Spleen (tissue), 11 donors: ENCODE data around the gene MRPS34. TPM values are rescaled to one million over a fixed set of nuclear protein-coding genes. Genes with fewer than 3 reads are reported as not detected.
"Not testable (repeated sequence)": the region's sequence is repeated elsewhere in the genome, so short reads cannot be mapped to it uniquely, and the experiment has no call there.

Experiments
- DNase-seq: peaks from one replicate; pipeline ENCODE4 v3.0.0-alpha.2; 2020
- H3K27ac ChIP-seq, 8 donors: fragments of 200-600 bp; sonication (generic) in 7 of 8; 1 replicate in 4 of 8; 2 replicates in 4 of 8; pipeline versions ENCODE4 v1.5.0 to v1.8.0; 2016 to 2021; ENCODE audit warnings: inconsistent platforms in 4 of 8, mild to moderate bottlenecking in 4 of 8, moderate library complexity in 1 of 8
- H3K27me3 ChIP-seq, 7 donors: fragments of 200-600 bp; sonication (generic) in 6 of 7; replicated peaks in 1 of 7; 1 replicate in 4 of 7; 2 replicates in 3 of 7; pipeline versions ENCODE4 v1.5.0 to v1.8.0; 2016 to 2021; ENCODE audit warnings: inconsistent platforms in 3 of 7, mild to moderate bottlenecking in 1 of 7
- H3K36me3 ChIP-seq, 6 donors: fragments of 200-600 bp; sonication (generic) in 5 of 6; 1 replicate in 4 of 6; 2 replicates in 2 of 6; pipeline versions ENCODE4 v1.5.0 to v1.8.0; 2016 to 2021; ENCODE audit warnings: inconsistent platforms in 2 of 6
- H3K4me1 ChIP-seq, 6 donors: fragments of 200-600 bp; sonication (generic) in 5 of 6; 1 replicate in 3 of 6; 2 replicates in 3 of 6; pipeline versions ENCODE4 v1.5.0 to v1.8.0; 2016 to 2021; ENCODE audit warnings: inconsistent platforms in 3 of 6
- H3K4me3 ChIP-seq, 8 donors: fragments of 200-600 bp; sonication (generic) in 7 of 8; 1 replicate in 4 of 8; 2 replicates in 4 of 8; pipeline versions ENCODE4 v1.5.0 to v1.8.0; 2016 to 2021; ENCODE audit warnings: inconsistent platforms in 4 of 8, mild to moderate bottlenecking in 4 of 8, moderate library complexity in 2 of 8
- H3K9me3 ChIP-seq, 8 donors: fragments of 200-600 bp; sonication (generic) in 7 of 8; 1 replicate in 4 of 8; 2 replicates in 4 of 8; pipeline versions ENCODE4 v1.5.0 to v1.8.0; 2016 to 2021; ENCODE audit warnings: inconsistent platforms in 4 of 8
- CTCF ChIP-seq, 11 experiments: fragments of 200-600 bp in 7 of 11; fragments of 450-650 bp in 4 of 11; sonication (generic) in 4 of 11; IDR thresholded peaks in 8 of 11; conservative IDR thresholded peaks in 3 of 11; 1 replicate in 7 of 11; 2 replicates in 4 of 11; pipeline versions ENCODE4 v1.4.0 to v1.8.0; 2016 to 2021; ENCODE audit warnings: antibody characterized with exemption in 11 of 11, inconsistent platforms in 4 of 11, mild to moderate bottlenecking in 1 of 11
- POLR2A ChIP-seq, 3 donors: fragments of 450-650 bp; IDR thresholded peaks; one replicate each; pipeline ENCODE4 v1.5.1; 2017; ENCODE audit warnings: antibody characterized with exemption in 3 of 3, mild to moderate bottlenecking in 1 of 3
- POLR2AphosphoS5 ChIP-seq, 3 donors: sonication (generic); formaldehyde crosslinking; IDR thresholded peaks; one replicate each; pipeline ENCODE4 v1.5.1; 2017; ENCODE audit warnings: antibody characterized with exemption in 3 of 3
- WGBS, 5 donors: extraction: QIAGEN DNeasy Blood & Tissue Kit in 3 of 5; methylation state at CpG; one replicate each; pipeline versions ENCODE4 v1.1.5 to v1.1.7; 2013 to 2018; 5-methylcytosine and 5-hydroxymethylcytosine counted together
- intact Hi-C: fragments of 100-400 bp; cut with DNase I; formaldehyde crosslinking; loops from one replicate; pipeline ENCODE4 v1.15.0; 2023; ENCODE audit warnings: low total_unique reads
- polyA plus RNA-seq, 3 donors: library from polyadenylated mRNA; stranded (reverse); fragments of 200-250 nt; gene quantifications; one replicate each; pipeline ENCODE4 v1.2.1, GENCODE V29; 2013
- total RNA-seq, 7 donors: library from RNA; depleted of rRNA in 3 of 7; stranded (reverse); fragments of >200 nt in 3 of 7; fragmentation: NEBNext Ultra II Directional in 4 of 7; extraction: Animal tissue kit (Norgen Biotek cat#: 25700) in 4 of 7; gene quantifications; one replicate each; pipeline versions ENCODE4 v1.1.0 to v1.2.1, GENCODE V29; 2016 to 2021
- donor health status: healthy with polysubstance abuse.
- donor health status: DM: no; HTN: no; CAD: no; lungs with moderate emphysema.
- donor health status: DM: no; HTN: no; CAD: no.
- donor health status: Bipolar disorder and iron deficiency.
- donor health status: healthy.
- donor health status: DM: no; HTN: no; CAD: no.
- donor health status: DM: yes; HTN: yes; CAD: no.

The MRPS34 gene
- total and polyA plus RNA-seq, 10 donors, result 49.9 to 157 (median 63.8) TPM

GRCh38 chr16:1740234-1740633, 32.7 kb downstream of the MRPS34 start:
- Histone ChIP-seq H3K4me1 (no peaks in the 10 kb centered on the region), H3K27me3 (no peaks in the 10 kb centered on the region), H3K9me3 (no peaks in the 10 kb centered on the region), H3K4me3 (no peak overlapping the region), H3K36me3 (peaks cover 0 to 51% (median 36%) of the 10 kb centered on the region in 6 donors), H3K27ac (no peak overlapping the region)
- no peak for DNase-seq
- 97 to 99% (median 98%) methylated on average over 33 of the region's 33 CpGs for WGBS, 5 donors
- intact Hi-C loops, result no loop called here
- TF ChIP-seq POLR2A (IDR thresholded peaks at IDR 0.05), result no peak
- TF ChIP-seq POLR2AphosphoS5 (IDR thresholded peaks at IDR 0.05), result no peak
- TF ChIP-seq CTCF (IDR thresholded peaks at IDR 0.05 in 8 of 11, conservative IDR thresholded peaks at IDR 0.05 in 3 of 11), result no peak

- H3K27me3 ChIP-seq, result no peaks in the 10 kb centered on the region
- no peak for DNase-seq
- no peak overlapping the region for H3K4me3 ChIP-seq
- peaks cover 0 to 54% (median 47%) of the 10 kb centered on the region in 6 donors for H3K36me3 ChIP-seq
- 98 to 100% (median 99%) methylated on average over 12 to 22 of the region's 22 CpGs for WGBS, 5 donors
- no peak overlapping the region for H3K27ac ChIP-seq
- intact Hi-C loops, result no loop called here
- no peak for TF ChIP-seq POLR2AphosphoS5 (IDR thresholded peaks at IDR 0.05)
- H3K4me1 ChIP-seq, result peaks cover 0 to 9% (median 0%) of the 10 kb centered on the region in 6 donors
- no peaks in the 10 kb centered on the region for H3K9me3 ChIP-seq
Observed at GRCh38 chr16:1734816-1735215, 38.1 kb downstream of the MRPS34 start.

GRCh38 chr16:1734123-1734522, 38.8 kb downstream of the MRPS34 start:
- H3K4me3 ChIP-seq, result no peak overlapping the region
- no peaks in the 10 kb centered on the region for H3K9me3 ChIP-seq
- WGBS, 5 donors, result 95 to 97% (median 97%) methylated on average over 5 to 22 of the region's 22 CpGs
- intact Hi-C loops, result no loop called here
- H3K27ac ChIP-seq, result no peak overlapping the region
- no peak for TF ChIP-seq CTCF (IDR thresholded peaks at IDR 0.05 in 8 of 11, conservative IDR thresholded peaks at IDR 0.05 in 3 of 11)
- TF ChIP-seq POLR2A (IDR thresholded peaks at IDR 0.05), result no peak
- TF ChIP-seq POLR2AphosphoS5 (IDR thresholded peaks at IDR 0.05), result no peak
- peaks cover 0 to 9% (median 0%) of the 10 kb centered on the region in 6 donors for H3K4me1 ChIP-seq
- H3K36me3 ChIP-seq, result peaks cover 0 to 61% (median 54%) of the 10 kb centered on the region in 6 donors
- no peak for DNase-seq
- H3K27me3 ChIP-seq, result no peaks in the 10 kb centered on the region

GRCh38 chr16:1732551-1732987, 40.4 kb downstream of the MRPS34 start:
- H3K27ac ChIP-seq, intact Hi-C loops, DNase-seq, H3K4me3 ChIP-seq, H3K27me3 ChIP-seq, H3K9me3 ChIP-seq, H3K4me1 ChIP-seq: not testable (repeated sequence)
- H3K36me3 ChIP-seq, result peaks cover 0 to 77% (median 67%) of the 10 kb centered on the region in 6 donors
- WGBS, 5 donors, result 87 to 98% (median 96%) methylated on average over 8 to 21 of the region's 21 CpGs

- no peak for TF ChIP-seq POLR2AphosphoS5 (IDR thresholded peaks at IDR 0.05)
- no peak for TF ChIP-seq CTCF (IDR thresholded peaks at IDR 0.05 in 8 of 11, conservative IDR thresholded peaks at IDR 0.05 in 3 of 11)
- no peak for TF ChIP-seq POLR2A (IDR thresholded peaks at IDR 0.05)
- peak overlapping the region in 1 of 8 donors; percentile 13 for H3K27ac ChIP-seq
- peaks cover 0 to 9% (median 0%) of the 10 kb centered on the region in 6 donors for H3K4me1 ChIP-seq
- peaks cover 0 to 82% (median 68%) of the 10 kb centered on the region in 6 donors for H3K36me3 ChIP-seq
- H3K27me3 ChIP-seq, result no peaks in the 10 kb centered on the region
- no peaks in the 10 kb centered on the region for H3K9me3 ChIP-seq
- 89 to 98% (median 91%) methylated on average over 6 to 14 of the region's 14 CpGs for WGBS, 5 donors
- intact Hi-C loops, result no loop called here
- no peak overlapping the region for H3K4me3 ChIP-seq
- no peak for DNase-seq
Observed at GRCh38 chr16:1732071-1732470, 40.9 kb downstream of the MRPS34 start.
